ENCODE data around the gene P2RY13.

- TF ChIP-seq NFYB (CRISPR knock-in tag; conservative IDR thresholded peaks at IDR 0.05; ENCODE audit: low read depth): no peak
- TF ChIP-seq CTCF (IDR thresholded peaks at IDR 0.05): no peak
- TF ChIP-seq ZNF263 (CRISPR knock-in tag; IDR thresholded peaks at IDR 0.05; ENCODE audit: low read depth): no peak
- no peak for TF ChIP-seq E2F5 (CRISPR knock-in tag; IDR thresholded peaks at IDR 0.05)
- no peak for TF ChIP-seq KAT7 (CRISPR knock-in tag; IDR thresholded peaks at IDR 0.05; ENCODE audit: borderline replicate concordance)
- no peak for TF ChIP-seq ZNF396 (CRISPR knock-in tag; IDR thresholded peaks at IDR 0.05; ENCODE audit: borderline replicate concordance)
- no peak for TF ChIP-seq FOXJ3 (CRISPR knock-in tag; IDR thresholded peaks at IDR 0.05; ENCODE audit: borderline replicate concordance)
- TF ChIP-seq ZNF416 (CRISPR knock-in tag; IDR thresholded peaks at IDR 0.05): no peak
- no peak for TF ChIP-seq MAX (CRISPR knock-in tag; IDR thresholded peaks at IDR 0.05)
- TF ChIP-seq CDX4 (CRISPR knock-in tag; IDR thresholded peaks at IDR 0.05; ENCODE audit: borderline replicate concordance): no peak
- no peak for TF ChIP-seq ZNF121 (CRISPR knock-in tag; IDR thresholded peaks at IDR 0.05)
- no peak for TF ChIP-seq EMX1 (CRISPR knock-in tag; IDR thresholded peaks at IDR 0.05)
- no peak for TF ChIP-seq TP53 (CRISPR knock-in tag; IDR thresholded peaks at IDR 0.05)
- no peak for TF ChIP-seq TCF7 (CRISPR knock-in tag; IDR thresholded peaks at IDR 0.05; ENCODE audit: low read depth)
Measured at GRCh38 chr3:151283907-151284461, 45.4 kb downstream of the P2RY13 start.
